GM12872 (cell line): ENCODE data around the gene PTGDS.

Source experiments
- CTCF ChIP-seq: IDR thresholded peaks from 3 replicates; pipeline ENCODE4 v1.5.1; 2011; ENCODE audit warnings: low read depth, mild to moderate bottlenecking, low read length, moderate library complexity; ENCODE audit not compliant: insufficient read depth

Gene PTGDS

GRCh38 chr9:136997830-136998234 is 20.5 kb downstream of the PTGDS start:
- no peak for TF ChIP-seq CTCF

DNA sequence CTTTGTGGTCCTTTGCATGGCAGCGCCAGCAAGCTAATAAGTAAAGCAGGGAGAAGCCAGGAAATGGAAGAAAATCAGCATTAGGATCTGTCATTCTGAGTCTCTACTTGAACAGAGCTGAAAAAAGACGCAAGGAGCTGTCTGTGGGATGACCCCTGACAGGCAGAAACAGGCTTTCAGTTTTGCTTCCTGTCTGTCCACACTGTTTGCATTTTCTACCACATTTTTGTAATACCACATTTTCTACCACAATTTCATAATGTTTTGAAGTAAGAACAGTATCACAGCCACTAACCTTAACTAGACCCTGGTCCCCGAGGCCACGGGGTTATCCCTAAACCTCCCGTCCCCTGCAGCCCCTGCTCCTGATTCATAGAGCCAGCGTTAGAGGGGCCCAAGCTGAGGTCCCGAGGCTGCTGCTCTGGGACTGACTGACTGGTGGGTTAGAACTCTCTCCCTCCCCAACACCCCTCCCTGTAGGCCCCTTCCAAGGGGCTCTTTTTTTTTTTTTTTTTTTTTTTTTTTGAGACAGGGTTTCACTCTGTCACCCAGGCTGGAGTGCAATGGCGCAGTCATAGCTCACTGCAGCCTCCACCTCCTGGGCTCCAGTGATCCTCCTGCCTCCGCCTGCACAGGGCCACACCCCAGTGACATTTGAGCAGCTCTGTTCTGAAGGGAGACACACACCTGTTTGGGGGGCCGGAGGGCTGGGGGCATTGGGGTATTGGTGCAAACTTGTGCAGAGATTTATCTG is 23.1 kb downstream of the PTGDS start:
- TF ChIP-seq CTCF = no peak

GRCh38 chr9:137001857-137002645 is 24.7 kb downstream of the PTGDS start:
- TF ChIP-seq CTCF = no peak

- TF ChIP-seq CTCF = no peak
These were observed 25.3 kb downstream of the PTGDS start for GRCh38 chr9:137002646-137003041.

DNA sequence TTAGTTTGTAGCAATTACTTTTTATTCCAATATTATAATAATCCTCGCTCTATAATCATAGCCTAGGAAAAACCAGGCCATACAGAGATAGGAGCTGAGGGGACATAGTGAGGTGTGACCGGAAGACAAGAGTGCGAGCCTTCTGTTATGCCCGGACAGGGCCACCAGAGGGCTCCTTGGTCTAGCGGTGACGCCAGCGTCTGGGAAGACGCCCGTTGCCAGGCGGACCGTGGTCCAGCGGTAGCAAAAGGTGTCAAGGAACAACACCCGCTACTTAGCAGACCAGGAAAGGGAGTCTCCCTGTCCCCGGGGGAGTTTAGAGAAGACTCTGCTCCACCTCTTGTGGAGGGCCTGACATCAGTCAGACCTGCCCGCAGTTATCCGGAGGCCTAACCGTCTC is 27.0 kb downstream of the PTGDS start:
- 0 out of 3 replicates have a peak, but pooled peaks have one; percentile 24 for TF ChIP-seq CTCF

GRCh38 chr9:137006116-137007003 is 29.1 kb downstream of the PTGDS start:
- TF ChIP-seq CTCF = no peak
